WTC11 (cell line): Measurements from ENCODE around the gene CLPSL1.

Source experiments
- ELF4 ChIP-seq: sonication (generic); formaldehyde crosslinking; IDR thresholded peaks from 2 replicates; pipeline ENCODE4 v1.8.1; 2022; ENCODE audit warnings: low read depth, mild to moderate bottlenecking, moderate library complexity, missing genetic modification reagents
- FOXP1 ChIP-seq: sonication (generic); formaldehyde crosslinking; IDR thresholded peaks from 2 replicates; pipeline ENCODE4 v1.8.0; 2022; ENCODE audit warnings: missing genetic modification reagents, mild to moderate bottlenecking, moderate library complexity, borderline replicate concordance
- JUN ChIP-seq: sonication (generic); formaldehyde crosslinking; IDR thresholded peaks from 2 replicates; pipeline ENCODE4 v1.8.0; 2023; ENCODE audit warnings: mild to moderate bottlenecking, missing genetic modification reagents
- NR1H2 ChIP-seq: sonication (generic); formaldehyde crosslinking; IDR thresholded peaks from 2 replicates; pipeline ENCODE4 v1.9.0; 2021; ENCODE audit warnings: mild to moderate bottlenecking, moderate library complexity, missing genetic modification reagents
- NR3C1 ChIP-seq: sonication (generic); formaldehyde crosslinking; conservative IDR thresholded peaks from 2 replicates; pipeline ENCODE4 v1.8.1; 2023; ENCODE audit warnings: low read depth, mild to moderate bottlenecking, missing genetic modification reagents
- SMAD3 ChIP-seq: sonication (generic); formaldehyde crosslinking; IDR thresholded peaks from 2 replicates; pipeline ENCODE4 v1.8.0; 2022; ENCODE audit warnings: missing genetic modification reagents, mild to moderate bottlenecking, borderline replicate concordance
- ZNF138 ChIP-seq: sonication (generic); formaldehyde crosslinking; conservative IDR thresholded peaks from 2 replicates; pipeline ENCODE4 v1.8.1; 2022; ENCODE audit warnings: mild to moderate bottlenecking, moderate library complexity, missing genetic modification reagents
- ZNF232 ChIP-seq: sonication (generic); formaldehyde crosslinking; IDR thresholded peaks from 2 replicates; pipeline ENCODE4 v1.8.0; 2022; ENCODE audit warnings: mild to moderate bottlenecking, missing genetic modification reagents
- TF ChIP-seq, protein P1 (sequence below): fragments of 200-600 bp; IDR thresholded peaks from 2 replicates; pipeline ENCODE4 v1.8.0; 2022; ENCODE audit warnings: antibody characterized with exemption
- TF ChIP-seq, protein P2 (sequence below): sonication (generic); formaldehyde crosslinking; IDR thresholded peaks from 2 replicates; pipeline ENCODE4 v1.8.0; 2022; ENCODE audit warnings: mild to moderate bottlenecking, missing genetic modification reagents
- TF ChIP-seq, protein P3 (sequence below): sonication (generic); formaldehyde crosslinking; IDR thresholded peaks from 2 replicates; pipeline ENCODE4 v1.8.1; 2023; ENCODE audit warnings: mild to moderate bottlenecking, missing genetic modification reagents, moderate library complexity
- TF ChIP-seq, protein P4 (sequence below): sonication (generic); formaldehyde crosslinking; IDR thresholded peaks from 2 replicates; pipeline ENCODE4 v1.8.0; 2022; ENCODE audit warnings: mild to moderate bottlenecking, missing genetic modification reagents
- TF ChIP-seq, protein P5 (sequence below): sonication (generic); formaldehyde crosslinking; IDR thresholded peaks from 2 replicates; pipeline ENCODE4 v1.8.0; 2023; ENCODE audit warnings: mild to moderate bottlenecking, missing genetic modification reagents
- TF ChIP-seq, protein P6 (sequence below): fragments of 250-450 bp; sonication (Bioruptor Pico); IDR thresholded peaks from 2 replicates; pipeline ENCODE4 v1.9.0; 2021; ENCODE audit warnings: mild to moderate bottlenecking, borderline replicate concordance

DNA sequence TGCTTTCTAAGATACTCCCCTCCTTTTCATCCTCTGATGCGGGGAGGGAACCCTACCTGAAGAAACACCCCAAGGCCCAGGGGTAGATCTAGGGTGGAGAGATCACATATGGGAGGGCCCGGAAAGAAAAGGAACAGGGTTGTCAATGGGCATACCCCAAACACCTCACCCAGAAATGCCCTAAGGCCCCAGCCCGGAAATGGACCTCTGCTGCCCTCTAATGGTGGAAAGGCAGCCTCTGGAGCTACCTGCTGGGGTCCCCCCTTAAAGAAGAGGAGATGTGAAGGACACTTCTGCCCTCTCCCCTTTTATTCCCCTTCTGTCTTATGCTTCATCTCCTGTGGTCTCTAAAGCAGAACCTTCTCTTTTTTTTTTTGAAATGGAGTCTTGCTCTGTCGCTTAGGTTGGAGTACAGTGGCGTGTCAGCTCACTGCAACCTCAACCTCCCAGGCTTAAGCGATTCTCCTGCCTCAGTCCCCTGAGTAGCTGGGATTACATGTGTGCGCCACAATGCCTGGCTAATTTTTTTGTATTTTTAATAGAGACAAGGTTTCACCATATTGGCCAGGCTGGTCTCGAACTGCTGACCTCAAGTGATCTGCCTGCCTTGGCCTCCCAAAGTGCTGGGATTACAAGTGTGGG lies 44.4 kb upstream of the CLPSL1 start:
- TF ChIP-seq, protein P1, sequence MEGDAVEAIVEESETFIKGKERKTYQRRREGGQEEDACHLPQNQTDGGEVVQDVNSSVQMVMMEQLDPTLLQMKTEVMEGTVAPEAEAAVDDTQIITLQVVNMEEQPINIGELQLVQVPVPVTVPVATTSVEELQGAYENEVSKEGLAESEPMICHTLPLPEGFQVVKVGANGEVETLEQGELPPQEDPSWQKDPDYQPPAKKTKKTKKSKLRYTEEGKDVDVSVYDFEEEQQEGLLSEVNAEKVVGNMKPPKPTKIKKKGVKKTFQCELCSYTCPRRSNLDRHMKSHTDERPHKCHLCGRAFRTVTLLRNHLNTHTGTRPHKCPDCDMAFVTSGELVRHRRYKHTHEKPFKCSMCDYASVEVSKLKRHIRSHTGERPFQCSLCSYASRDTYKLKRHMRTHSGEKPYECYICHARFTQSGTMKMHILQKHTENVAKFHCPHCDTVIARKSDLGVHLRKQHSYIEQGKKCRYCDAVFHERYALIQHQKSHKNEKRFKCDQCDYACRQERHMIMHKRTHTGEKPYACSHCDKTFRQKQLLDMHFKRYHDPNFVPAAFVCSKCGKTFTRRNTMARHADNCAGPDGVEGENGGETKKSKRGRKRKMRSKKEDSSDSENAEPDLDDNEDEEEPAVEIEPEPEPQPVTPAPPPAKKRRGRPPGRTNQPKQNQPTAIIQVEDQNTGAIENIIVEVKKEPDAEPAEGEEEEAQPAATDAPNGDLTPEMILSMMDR, result peak; percentile 82
- TF ChIP-seq, protein P2, sequence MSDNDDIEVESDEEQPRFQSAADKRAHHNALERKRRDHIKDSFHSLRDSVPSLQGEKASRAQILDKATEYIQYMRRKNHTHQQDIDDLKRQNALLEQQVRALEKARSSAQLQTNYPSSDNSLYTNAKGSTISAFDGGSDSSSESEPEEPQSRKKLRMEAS (CRISPR knock-in tag), result no peak
- TF ChIP-seq, protein P3, sequence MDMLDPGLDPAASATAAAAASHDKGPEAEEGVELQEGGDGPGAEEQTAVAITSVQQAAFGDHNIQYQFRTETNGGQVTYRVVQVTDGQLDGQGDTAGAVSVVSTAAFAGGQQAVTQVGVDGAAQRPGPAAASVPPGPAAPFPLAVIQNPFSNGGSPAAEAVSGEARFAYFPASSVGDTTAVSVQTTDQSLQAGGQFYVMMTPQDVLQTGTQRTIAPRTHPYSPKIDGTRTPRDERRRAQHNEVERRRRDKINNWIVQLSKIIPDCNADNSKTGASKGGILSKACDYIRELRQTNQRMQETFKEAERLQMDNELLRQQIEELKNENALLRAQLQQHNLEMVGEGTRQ (CRISPR knock-in tag), result no peak
- no peak for TF ChIP-seq JUN
- TF ChIP-seq ZNF232 (CRISPR knock-in tag), result no peak
- no peak for TF ChIP-seq ZNF138
- TF ChIP-seq, protein P4, sequence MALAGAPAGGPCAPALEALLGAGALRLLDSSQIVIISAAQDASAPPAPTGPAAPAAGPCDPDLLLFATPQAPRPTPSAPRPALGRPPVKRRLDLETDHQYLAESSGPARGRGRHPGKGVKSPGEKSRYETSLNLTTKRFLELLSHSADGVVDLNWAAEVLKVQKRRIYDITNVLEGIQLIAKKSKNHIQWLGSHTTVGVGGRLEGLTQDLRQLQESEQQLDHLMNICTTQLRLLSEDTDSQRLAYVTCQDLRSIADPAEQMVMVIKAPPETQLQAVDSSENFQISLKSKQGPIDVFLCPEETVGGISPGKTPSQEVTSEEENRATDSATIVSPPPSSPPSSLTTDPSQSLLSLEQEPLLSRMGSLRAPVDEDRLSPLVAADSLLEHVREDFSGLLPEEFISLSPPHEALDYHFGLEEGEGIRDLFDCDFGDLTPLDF (CRISPR knock-in tag), result no peak
- TF ChIP-seq NR1H2 (CRISPR knock-in tag), result no peak
- no peak for TF ChIP-seq FOXP1 (CRISPR knock-in tag)
- TF ChIP-seq, protein P5, sequence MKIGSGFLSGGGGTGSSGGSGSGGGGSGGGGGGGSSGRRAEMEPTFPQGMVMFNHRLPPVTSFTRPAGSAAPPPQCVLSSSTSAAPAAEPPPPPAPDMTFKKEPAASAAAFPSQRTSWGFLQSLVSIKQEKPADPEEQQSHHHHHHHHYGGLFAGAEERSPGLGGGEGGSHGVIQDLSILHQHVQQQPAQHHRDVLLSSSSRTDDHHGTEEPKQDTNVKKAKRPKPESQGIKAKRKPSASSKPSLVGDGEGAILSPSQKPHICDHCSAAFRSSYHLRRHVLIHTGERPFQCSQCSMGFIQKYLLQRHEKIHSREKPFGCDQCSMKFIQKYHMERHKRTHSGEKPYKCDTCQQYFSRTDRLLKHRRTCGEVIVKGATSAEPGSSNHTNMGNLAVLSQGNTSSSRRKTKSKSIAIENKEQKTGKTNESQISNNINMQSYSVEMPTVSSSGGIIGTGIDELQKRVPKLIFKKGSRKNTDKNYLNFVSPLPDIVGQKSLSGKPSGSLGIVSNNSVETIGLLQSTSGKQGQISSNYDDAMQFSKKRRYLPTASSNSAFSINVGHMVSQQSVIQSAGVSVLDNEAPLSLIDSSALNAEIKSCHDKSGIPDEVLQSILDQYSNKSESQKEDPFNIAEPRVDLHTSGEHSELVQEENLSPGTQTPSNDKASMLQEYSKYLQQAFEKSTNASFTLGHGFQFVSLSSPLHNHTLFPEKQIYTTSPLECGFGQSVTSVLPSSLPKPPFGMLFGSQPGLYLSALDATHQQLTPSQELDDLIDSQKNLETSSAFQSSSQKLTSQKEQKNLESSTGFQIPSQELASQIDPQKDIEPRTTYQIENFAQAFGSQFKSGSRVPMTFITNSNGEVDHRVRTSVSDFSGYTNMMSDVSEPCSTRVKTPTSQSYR (CRISPR knock-in tag), result no peak
- TF ChIP-seq, protein P6, sequence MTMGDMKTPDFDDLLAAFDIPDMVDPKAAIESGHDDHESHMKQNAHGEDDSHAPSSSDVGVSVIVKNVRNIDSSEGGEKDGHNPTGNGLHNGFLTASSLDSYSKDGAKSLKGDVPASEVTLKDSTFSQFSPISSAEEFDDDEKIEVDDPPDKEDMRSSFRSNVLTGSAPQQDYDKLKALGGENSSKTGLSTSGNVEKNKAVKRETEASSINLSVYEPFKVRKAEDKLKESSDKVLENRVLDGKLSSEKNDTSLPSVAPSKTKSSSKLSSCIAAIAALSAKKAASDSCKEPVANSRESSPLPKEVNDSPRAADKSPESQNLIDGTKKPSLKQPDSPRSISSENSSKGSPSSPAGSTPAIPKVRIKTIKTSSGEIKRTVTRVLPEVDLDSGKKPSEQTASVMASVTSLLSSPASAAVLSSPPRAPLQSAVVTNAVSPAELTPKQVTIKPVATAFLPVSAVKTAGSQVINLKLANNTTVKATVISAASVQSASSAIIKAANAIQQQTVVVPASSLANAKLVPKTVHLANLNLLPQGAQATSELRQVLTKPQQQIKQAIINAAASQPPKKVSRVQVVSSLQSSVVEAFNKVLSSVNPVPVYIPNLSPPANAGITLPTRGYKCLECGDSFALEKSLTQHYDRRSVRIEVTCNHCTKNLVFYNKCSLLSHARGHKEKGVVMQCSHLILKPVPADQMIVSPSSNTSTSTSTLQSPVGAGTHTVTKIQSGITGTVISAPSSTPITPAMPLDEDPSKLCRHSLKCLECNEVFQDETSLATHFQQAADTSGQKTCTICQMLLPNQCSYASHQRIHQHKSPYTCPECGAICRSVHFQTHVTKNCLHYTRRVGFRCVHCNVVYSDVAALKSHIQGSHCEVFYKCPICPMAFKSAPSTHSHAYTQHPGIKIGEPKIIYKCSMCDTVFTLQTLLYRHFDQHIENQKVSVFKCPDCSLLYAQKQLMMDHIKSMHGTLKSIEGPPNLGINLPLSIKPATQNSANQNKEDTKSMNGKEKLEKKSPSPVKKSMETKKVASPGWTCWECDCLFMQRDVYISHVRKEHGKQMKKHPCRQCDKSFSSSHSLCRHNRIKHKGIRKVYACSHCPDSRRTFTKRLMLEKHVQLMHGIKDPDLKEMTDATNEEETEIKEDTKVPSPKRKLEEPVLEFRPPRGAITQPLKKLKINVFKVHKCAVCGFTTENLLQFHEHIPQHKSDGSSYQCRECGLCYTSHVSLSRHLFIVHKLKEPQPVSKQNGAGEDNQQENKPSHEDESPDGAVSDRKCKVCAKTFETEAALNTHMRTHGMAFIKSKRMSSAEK (CRISPR knock-in tag), result no peak
- TF ChIP-seq NR3C1, result no peak
- no peak for TF ChIP-seq ELF4 (CRISPR knock-in tag)
- no peak for TF ChIP-seq SMAD3
